HG02763 (cell line): ENCODE results near the gene UROC1.

Source experiments
- ATAC-seq: cut with Tn5 transposase; IDR thresholded peaks from one replicate; pipeline ENCODE4 v1.9.1; 2021; ENCODE audit warnings: mild to moderate bottlenecking, moderate library complexity; ENCODE audit not compliant: unreplicated experiment

The UROC1 gene

GRCh38 chr3:126497956-126498355 lies 19.6 kb downstream of the UROC1 start:
- no peak for ATAC-seq

GRCh38 chr3:126496894-126497850 lies 20.4 kb downstream of the UROC1 start:
- no peak for ATAC-seq

DNA sequence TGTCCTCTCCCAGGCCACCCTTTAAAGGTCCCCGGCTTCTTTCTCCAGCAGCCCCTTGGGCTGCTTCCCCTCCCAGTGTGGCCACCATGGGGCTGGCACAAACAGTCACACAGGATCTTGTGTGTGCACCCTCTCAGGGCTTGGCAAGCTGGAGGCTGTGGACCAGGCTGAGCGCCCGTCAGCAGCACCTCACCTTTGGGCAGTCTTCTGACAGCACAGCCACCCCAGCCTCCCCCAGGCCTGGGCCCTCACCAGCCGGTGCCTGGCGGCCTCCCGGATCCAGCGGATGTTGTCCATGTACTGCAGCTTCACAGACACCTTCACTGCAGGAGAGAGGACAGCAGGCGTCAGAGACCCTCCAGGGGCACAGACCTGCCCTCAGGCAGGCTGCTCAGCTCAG lies 21.8 kb downstream of the UROC1 start:
- ATAC-seq, result no peak

GRCh38 chr3:126494970-126495230 lies 22.7 kb downstream of the UROC1 start:
- ATAC-seq, result no peak

DNA sequence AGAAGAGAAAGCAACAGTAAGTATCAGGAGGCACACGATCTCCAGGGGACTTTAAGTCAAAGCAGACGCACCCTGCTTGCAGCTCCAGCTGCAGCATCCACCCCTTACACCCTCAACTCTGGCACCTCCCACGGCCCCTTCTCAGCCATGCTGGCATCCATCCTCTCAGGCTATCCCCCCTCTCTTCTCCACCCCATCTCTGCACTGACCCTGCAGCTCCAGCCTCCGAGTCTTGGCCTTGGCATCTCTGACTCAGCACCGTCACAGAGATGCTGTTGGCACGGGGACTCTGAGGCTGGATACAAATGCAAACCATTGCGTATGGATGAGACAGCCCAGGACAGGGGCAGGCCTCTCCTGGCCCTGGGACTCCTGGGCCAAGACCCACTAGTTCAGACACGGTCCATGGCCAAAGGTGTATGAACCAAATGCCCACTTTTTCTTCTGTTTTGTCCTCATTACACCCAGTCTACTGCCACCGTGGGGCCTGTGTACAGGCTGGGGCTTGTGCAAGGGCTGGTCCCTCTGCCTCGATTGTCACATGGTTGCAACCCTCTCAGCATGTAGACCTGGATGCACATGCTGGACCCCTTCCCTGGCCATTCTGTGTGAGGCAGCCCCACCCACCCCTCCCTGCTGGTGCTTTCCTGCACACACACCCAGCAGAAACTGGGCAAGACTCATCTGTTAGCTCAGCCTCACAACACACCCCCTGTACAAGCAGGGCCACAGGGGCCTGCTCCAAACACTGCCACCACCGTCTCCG lies 23.2 kb downstream of the UROC1 start:
- no peak for ATAC-seq

- no peak for ATAC-seq
Observed at GRCh38 chr3:126493739-126494138, 23.8 kb downstream of the UROC1 start.

- no peak for ATAC-seq
Observed at GRCh38 chr3:126493051-126493450, 24.5 kb downstream of the UROC1 start.

DNA sequence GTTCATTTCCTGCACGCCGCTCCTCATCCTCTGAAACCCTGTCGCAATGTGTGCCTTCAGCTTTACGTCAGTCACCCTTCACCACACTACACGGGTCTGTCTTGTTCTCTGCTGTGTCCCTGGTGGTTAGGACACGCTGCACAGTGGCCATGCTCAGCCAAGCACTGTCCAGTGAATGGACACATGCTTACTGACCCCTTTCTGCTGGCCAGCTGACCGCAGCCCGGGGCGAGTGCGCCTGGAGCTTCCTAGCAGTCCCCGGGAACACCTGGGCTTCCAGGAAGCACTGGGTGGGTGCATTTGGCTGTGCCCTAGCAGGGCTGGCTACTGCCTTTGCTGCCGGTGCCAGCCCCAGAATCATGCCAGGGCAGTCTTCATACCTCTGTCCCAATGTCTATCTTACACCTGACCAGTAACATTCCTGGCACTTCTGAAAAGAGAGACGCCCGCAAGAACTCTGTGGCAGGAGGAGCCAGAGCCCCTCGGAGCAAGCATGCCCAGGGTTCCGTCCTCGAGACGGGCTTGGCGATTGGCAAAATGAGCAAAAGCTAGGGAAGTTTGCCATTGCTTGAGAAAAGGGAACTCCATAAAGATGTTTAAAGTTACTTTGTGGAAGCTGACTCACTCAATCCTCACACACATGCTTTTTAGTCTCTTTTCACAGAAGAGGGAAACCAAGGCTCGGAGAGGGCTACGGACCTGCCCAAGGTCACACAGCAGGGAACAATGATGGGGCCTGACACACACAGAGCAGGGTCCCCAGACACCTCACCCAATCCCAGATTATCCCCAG lies 26.2 kb downstream of the UROC1 start:
- no peak for ATAC-seq

DNA sequence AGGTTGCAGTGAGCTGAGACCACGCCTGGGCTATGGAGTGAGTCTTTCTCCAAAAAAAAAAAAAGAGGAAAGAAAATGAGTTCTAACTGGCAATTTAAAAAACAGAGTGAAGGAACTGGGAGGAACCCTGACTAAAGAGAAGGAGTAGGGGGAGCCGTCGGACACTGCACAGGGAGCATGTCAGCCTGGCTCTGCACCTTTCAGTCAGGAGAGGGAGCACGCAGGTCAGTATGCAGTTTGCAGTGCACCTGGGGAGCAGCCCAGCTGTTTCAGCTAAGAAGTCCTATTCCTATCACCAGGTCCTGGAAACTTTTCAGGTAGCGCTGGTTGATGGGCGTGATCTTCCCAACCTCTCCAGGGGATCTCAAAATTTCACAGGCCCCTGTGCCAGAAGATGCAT lies 27.0 kb downstream of the UROC1 start:
- ATAC-seq, result no peak

DNA sequence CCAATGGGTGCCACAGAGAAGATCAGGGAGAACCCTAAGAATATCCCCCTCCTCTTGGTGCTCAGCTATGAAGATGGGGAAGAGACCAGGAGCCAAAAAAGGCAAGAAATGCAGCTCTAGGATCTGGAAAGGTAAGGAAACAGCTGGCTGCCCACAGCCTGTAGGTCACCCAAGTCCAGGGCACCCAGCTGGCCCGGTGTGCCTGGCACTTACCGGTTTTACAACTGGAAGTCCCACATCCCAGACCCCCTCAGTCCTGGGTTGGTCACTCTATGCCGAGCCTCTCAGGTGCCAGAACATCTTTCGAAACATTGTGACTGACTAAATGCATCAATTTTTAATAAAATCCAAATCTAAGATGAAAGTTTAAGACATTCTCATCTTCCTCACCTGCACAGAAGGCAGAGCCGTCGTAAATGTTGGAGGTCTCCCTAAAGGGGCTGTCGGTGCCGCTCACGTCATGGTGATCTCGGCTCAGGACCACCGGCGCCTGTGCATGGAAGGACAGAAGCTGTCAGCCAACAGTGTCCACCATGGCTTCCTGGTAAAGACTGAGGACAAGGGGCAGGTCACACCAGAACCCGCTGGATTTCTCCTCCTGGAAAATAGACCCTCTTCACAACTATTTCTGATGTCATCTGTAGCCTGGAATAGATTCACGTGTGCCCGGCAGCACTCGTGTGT lies 28.5 kb downstream of the UROC1 start:
- ATAC-seq, result no peak

- no peak for ATAC-seq
Observed at GRCh38 chr3:126488185-126488584, 29.4 kb downstream of the UROC1 start.

DNA sequence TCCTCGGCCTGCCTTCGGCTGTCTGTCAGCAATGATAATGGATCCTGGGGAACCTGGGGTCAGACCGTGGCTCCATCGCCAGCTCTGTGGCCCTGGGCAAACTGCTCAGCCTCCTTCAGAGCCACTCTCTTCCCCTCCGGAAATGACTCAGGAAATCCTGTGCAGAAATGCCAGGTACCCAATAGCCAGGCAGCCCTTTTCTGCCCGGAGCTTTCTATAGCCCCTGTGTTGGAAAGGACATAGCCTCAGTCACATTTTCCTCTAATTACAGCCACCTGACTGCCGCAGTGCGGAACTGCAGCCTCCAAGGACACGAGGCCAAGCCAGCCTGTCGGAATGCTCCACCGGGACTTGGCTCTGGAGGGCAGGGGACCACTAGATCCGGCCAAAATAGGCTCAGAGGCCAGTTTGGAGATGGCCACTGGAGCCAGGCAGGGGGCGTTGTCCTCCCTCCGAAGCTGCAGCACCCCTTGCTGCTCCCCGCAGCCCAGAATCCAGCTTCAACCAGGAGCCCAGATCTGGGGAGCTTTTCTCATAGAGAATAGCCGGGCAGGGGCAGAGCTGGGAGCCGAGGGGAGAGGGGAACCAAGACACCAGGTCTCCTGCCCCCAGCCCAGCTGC lies 30.3 kb downstream of the UROC1 start:
- no peak for ATAC-seq

GRCh38 chr3:126486360-126486847 lies 31.2 kb downstream of the UROC1 start:
- ATAC-seq, result no peak

- ATAC-seq, result no peak
Observed at GRCh38 chr3:126485956-126486355, 31.6 kb downstream of the UROC1 start.

DNA sequence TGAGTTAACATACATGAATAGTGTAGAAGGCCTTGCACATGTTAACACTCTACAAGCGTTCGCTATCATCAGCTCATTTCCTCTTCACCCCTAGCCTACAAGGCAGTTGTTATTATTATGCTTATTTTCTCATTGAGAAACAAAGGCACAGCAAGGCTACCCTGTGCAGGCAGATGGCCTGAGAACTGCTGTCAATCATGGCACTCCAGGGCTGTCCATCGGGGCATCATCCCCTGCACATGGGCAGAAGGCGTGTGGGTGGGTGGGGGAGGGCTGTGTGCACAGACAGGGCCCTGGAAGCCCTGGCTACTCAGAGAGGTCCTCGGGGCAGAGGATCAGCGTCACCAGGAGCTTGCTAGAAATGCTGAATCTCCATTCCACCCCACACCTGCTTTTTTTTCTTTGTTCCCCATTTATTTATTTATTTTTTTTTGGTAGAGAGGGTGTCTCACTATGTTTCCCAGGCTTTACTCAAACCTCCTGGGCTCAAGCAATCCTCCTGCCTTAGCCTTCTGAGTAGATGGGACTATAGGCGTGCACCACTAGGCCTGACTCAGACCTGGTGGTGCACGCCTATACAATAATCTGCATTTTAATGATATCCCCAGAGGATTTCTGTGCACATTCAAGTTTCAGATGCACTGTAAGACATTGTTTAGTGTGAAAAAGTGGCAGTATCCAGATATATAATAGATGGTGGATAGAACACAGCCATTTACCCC lies 32.2 kb downstream of the UROC1 start:
- ATAC-seq, result no peak

- ATAC-seq, result no peak
Observed at GRCh38 chr3:126484662-126485061, 32.9 kb downstream of the UROC1 start.

- no peak for ATAC-seq
Observed at GRCh38 chr3:126484148-126484547, 33.4 kb downstream of the UROC1 start.

DNA sequence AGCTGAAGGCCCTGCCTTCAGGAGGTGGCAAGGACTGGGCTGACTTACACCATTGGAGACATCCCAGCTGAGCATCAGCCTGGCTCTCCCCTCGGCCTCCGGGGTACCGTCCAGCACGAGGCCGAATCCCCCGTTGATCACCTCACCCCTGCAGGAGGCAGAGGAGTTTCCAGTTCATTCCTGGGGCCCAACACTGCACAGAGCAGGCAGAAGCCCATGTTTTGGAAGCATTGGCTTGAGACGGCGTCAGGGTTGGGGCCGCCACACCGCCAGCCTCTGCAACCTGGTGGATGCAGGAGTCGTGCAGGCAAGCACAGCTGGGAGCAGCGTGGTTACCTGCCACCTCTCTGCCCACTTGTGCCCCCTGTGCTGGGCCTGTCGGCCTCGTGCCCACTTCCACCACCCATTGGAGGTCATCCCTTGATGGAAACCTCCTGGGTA lies 34.2 kb downstream of the UROC1 start:
- no peak for ATAC-seq

- no peak for ATAC-seq
Observed at GRCh38 chr3:126482503-126483255, 34.9 kb downstream of the UROC1 start.
